HEK293T (cell line): ENCODE data around the gene UMAD1.

Experiments used
- CTCF ChIA-PET: fragments of 350-600 bp; formaldehyde crosslinking; extraction: SDS; loops from one replicate; lab custom pipeline; 2021; ENCODE audit warnings: antibody characterized with exemption, inconsistent platforms; lab: Yijun Ruan, JAX
- POLR2A ChIA-PET: fragments of 350-600 bp; formaldehyde crosslinking; extraction: SDS; loops from one replicate; lab custom pipeline; 2020; ENCODE audit warnings: antibody characterized with exemption, inconsistent platforms; lab: Yijun Ruan, JAX
- DNase-seq: peaks from one replicate; pipeline ENCODE4 v3.0.0; 2012; ENCODE audit warnings: mixed read lengths; ENCODE audit errors: extremely low spot score
- ARNT ChIP-seq: fragments of 450-650 bp; IDR thresholded peaks from 2 replicates; pipeline ENCODE4 v1.6.1; 2017; ENCODE audit warnings: mild to moderate bottlenecking
- BHLHE40 ChIP-seq: fragments of 450-650 bp; IDR thresholded peaks from 2 replicates; pipeline ENCODE4 v1.6.1; 2016; ENCODE audit warnings: mild to moderate bottlenecking, moderate library complexity, borderline replicate concordance
- CTBP1 ChIP-seq: fragments of 450-650 bp; IDR thresholded peaks from 2 replicates; pipeline ENCODE4 v1.6.1; 2016; ENCODE audit warnings: borderline replicate concordance
- ELF4 ChIP-seq: fragments of 450-650 bp; IDR thresholded peaks from 2 replicates; pipeline ENCODE4 v1.6.1; 2017; ENCODE audit warnings: antibody characterized with exemption
- FOXA1 ChIP-seq: fragments of 450-650 bp; IDR thresholded peaks from 2 replicates; pipeline ENCODE4 v1.6.1; 2016; ENCODE audit warnings: mild to moderate bottlenecking
- FOXK2 ChIP-seq: fragments of 450-650 bp; IDR thresholded peaks from 2 replicates; pipeline ENCODE4 v1.6.1; 2016; ENCODE audit warnings: mild to moderate bottlenecking
- FOXM1 ChIP-seq: fragments of 450-650 bp; IDR thresholded peaks from 2 replicates; pipeline ENCODE4 v1.6.1; 2017; ENCODE audit warnings: mild to moderate bottlenecking, borderline replicate concordance
- HDGF ChIP-seq: fragments of 450-650 bp; IDR thresholded peaks from 2 replicates; pipeline ENCODE4 v1.6.1; 2017; ENCODE audit warnings: antibody characterized with exemption, borderline replicate concordance
- L3MBTL2 ChIP-seq: fragments of 450-650 bp; conservative IDR thresholded peaks from 2 replicates; pipeline ENCODE4 v1.6.1; 2016; ENCODE audit warnings: mild to moderate bottlenecking
- LEF1 ChIP-seq: fragments of 450-650 bp; IDR thresholded peaks from 2 replicates; pipeline ENCODE4 v1.6.1; 2017; ENCODE audit warnings: mild to moderate bottlenecking, borderline replicate concordance
- NFRKB ChIP-seq: fragments of 450-650 bp; IDR thresholded peaks from 2 replicates; pipeline ENCODE4 v1.6.1; 2016; ENCODE audit warnings: mild to moderate bottlenecking, moderate library complexity
- SP1 ChIP-seq: fragments of 450-650 bp; IDR thresholded peaks from 2 replicates; pipeline ENCODE4 v1.6.1; 2017
- SUZ12 ChIP-seq: fragments of 450-650 bp; IDR thresholded peaks from 2 replicates; pipeline ENCODE4 v1.6.1; 2016; ENCODE audit warnings: mild to moderate bottlenecking
- TARDBP ChIP-seq: fragments of 450-650 bp; IDR thresholded peaks from 2 replicates; pipeline ENCODE4 v1.6.1; 2016
- ZNF384 ChIP-seq: fragments of 450-650 bp; IDR thresholded peaks from 2 replicates; pipeline ENCODE4 v1.6.1; 2016
- TF ChIP-seq, protein P1 (sequence below): fragments of 450-650 bp; IDR thresholded peaks from 2 replicates; pipeline ENCODE4 v1.6.1; 2016

UMAD1 gene

DNA sequence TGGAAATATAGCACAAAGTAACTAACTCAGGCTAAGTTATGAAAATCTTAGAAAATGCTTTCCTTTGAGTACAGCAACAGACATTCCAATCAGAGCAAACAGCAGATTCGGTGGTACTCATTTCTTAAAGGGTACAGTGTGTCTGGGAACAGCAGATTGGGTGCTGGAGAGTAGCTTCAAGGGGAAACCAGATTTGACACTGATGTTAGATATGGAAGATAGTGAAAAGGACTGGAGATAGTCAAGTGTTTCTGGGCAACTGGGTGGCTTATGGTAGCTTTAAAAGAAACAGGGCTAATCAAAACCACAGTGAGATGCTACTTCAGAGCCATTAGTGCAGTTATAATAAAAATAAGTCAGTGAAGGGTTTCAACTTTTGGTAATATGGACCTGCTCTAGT lies 12.1 kb upstream of the UMAD1 start:
- ChIA-PET POLR2A (interaction anchor here (1.2 kb wide), 1 partner anchor 12 kb away, joined by 6 read pairs; the partner anchor contains the start of gene UMAD1), CTCF (no interaction called here)
- no peak for DNase-seq
- TF ChIP-seq HDGF (no peak), ARNT (no peak), NFRKB (no peak), ZNF384 (no peak), BHLHE40 (no peak), TARDBP (no peak), SP1 (no peak), FOXM1 (no peak), FOXK2 (no peak), L3MBTL2 (no peak), SUZ12 (no peak), CTBP1 (no peak), FOXA1 (no peak), ELF4 (no peak), LEF1 (no peak)
- TF ChIP-seq, protein P1, sequence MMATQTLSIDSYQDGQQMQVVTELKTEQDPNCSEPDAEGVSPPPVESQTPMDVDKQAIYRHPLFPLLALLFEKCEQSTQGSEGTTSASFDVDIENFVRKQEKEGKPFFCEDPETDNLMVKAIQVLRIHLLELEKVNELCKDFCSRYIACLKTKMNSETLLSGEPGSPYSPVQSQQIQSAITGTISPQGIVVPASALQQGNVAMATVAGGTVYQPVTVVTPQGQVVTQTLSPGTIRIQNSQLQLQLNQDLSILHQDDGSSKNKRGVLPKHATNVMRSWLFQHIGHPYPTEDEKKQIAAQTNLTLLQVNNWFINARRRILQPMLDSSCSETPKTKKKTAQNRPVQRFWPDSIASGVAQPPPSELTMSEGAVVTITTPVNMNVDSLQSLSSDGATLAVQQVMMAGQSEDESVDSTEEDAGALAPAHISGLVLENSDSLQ: no peak

- TF ChIP-seq LEF1 (no peak), ARNT (no peak)
- ChIA-PET POLR2A (no interaction called here), CTCF (interaction anchor here (0.5 kb wide), 1 partner anchor 586 kb away, joined by 3 read pairs; no protein-coding TSS in a partner anchor)
- DNase-seq: no peak
Observed at GRCh38 chr7:7630626-7631329, 9.8 kb upstream of the UMAD1 start.

GRCh38 chr7:7639421-7639820 lies 1.1 kb upstream of the UMAD1 start:
- no peak for DNase-seq
- TF ChIP-seq FOXM1 (no peak), HDGF (no peak), SP1 (no peak), ELF4 (no peak), FOXK2 (no peak), FOXA1 (no peak), NFRKB (no peak), LEF1 (no peak), BHLHE40 (no peak), TARDBP (no peak), ARNT (no peak), CTBP1 (no peak), SUZ12 (no peak), ZNF384 (no peak), L3MBTL2 (no peak)
- TF ChIP-seq, protein P1: no peak
- POLR2A ChIA-PET: interaction anchor here (1.2 to 1.7 kb wide), 3 partner anchors 42 to 370 kb away, joined by 4 to 9 read pairs (median 7); no protein-coding TSS in a partner anchor
- CTCF ChIA-PET: interaction anchor here (1.1 kb wide), 1 partner anchor 12 kb away, joined by 3 read pairs; no protein-coding TSS in a partner anchor

GRCh38 chr7:7639847-7640220 lies 718 bp upstream of the UMAD1 start:
- TF ChIP-seq CTBP1 (no peak), FOXA1 (no peak), ELF4 (no peak), L3MBTL2 (no peak), HDGF (no peak), FOXM1 (no peak), SP1 (no peak), ZNF384 (no peak), FOXK2 (no peak)
- TF ChIP-seq, protein P1: no peak
- ChIA-PET POLR2A (interaction anchor here (0.8 to 1.7 kb wide), 8 partner anchors 41 to 656 kb away, joined by 3 to 9 read pairs (median 3); no protein-coding TSS in a partner anchor), CTCF (interaction anchor here (1.1 kb wide), 1 partner anchor 12 kb away, joined by 3 read pairs; no protein-coding TSS in a partner anchor)
- peak; percentile 14 for DNase-seq

GRCh38 chr7:7641129-7641663 lies 644 bp downstream of the UMAD1 start:
- DNase-seq: peak; percentile 15
- TF ChIP-seq L3MBTL2 (peak; percentile 8; the same call in 1 of the 2 replicates), CTBP1 (no peak), ZNF384 (no peak), SUZ12 (no peak)
- POLR2A ChIA-PET: interaction anchor here (1.0 to 1.7 kb wide), 6 partner anchors 12 to 573 kb away, joined by 3 to 9 read pairs (median 4); no protein-coding TSS in a partner anchor
- CTCF ChIA-PET: interaction anchor here (0.6 to 1.0 kb wide), 2 partner anchors 12 to 15 kb away, joined by 5 read pairs; no protein-coding TSS in a partner anchor

- DNase-seq: no peak
- CTCF ChIA-PET: no interaction called here
- POLR2A ChIA-PET: interaction anchor here (0.6 to 1.4 kb wide), 2 partner anchors 11 to 110 kb away, joined by 3 read pairs; no protein-coding TSS in a partner anchor
- no peak for TF ChIP-seq TARDBP
- TF ChIP-seq ZNF384: peak; percentile 50; the same call in 1 of the 2 replicates
Observed at GRCh38 chr7:7642081-7642480, 1.5 kb downstream of the UMAD1 start.
